SJSA1 (cell line): ENCODE measurements around the gene BLOC1S1. TPM values are rescaled to one million over a fixed set of nuclear protein-coding genes. Genes with fewer than 3 reads are reported as not detected.

Experiments
- DNase-seq, 2 experiments: peaks; one replicate each; pipeline ENCODE4 v3.0.0-alpha.2; 2015 to 2020; ENCODE audit warnings: low spot score in 2 of 2, low read depth in 1 of 2
- H3K27ac ChIP-seq: fragments of 250-450 bp; sonication (Bioruptor Pico); 2 replicates; pipeline ENCODE4 v1.5.1; 2020; ENCODE audit warnings: mild to moderate bottlenecking, moderate library complexity
- H3K27me3 ChIP-seq: fragments of 250-450 bp; sonication (Bioruptor Pico); replicated peaks from 2 replicates; pipeline ENCODE4 v1.5.1; 2020; ENCODE audit warnings: mild to moderate bottlenecking, moderate library complexity
- H3K36me3 ChIP-seq: fragments of 250-450 bp; sonication (Bioruptor Pico); 2 replicates; pipeline ENCODE4 v1.5.1; 2020; ENCODE audit warnings: mild to moderate bottlenecking
- H3K4me1 ChIP-seq: fragments of 250-450 bp; sonication (Bioruptor Pico); replicated peaks from 2 replicates; pipeline ENCODE4 v1.6.1; 2021; ENCODE audit warnings: mild to moderate bottlenecking
- H3K4me3 ChIP-seq: fragments of 250-450 bp; sonication (Bioruptor Pico); 2 replicates; pipeline ENCODE4 v1.5.1; 2020; ENCODE audit warnings: mild to moderate bottlenecking
- H3K9me3 ChIP-seq: fragments of 250-450 bp; sonication (Bioruptor Pico); replicated peaks from 2 replicates; pipeline ENCODE4 v1.5.1; 2020; ENCODE audit warnings: mild to moderate bottlenecking
- total RNA-seq: library from RNA; depleted of rRNA; stranded (reverse); fragments of >200 nt; shearing (Covaris generic); gene quantifications from 2 replicates; pipeline ENCODE4 v1.2.3, GENCODE V29; 2014

Gene BLOC1S1
- total RNA-seq, 1 experiment from 2014 or later: 91.9 TPM

DNA sequence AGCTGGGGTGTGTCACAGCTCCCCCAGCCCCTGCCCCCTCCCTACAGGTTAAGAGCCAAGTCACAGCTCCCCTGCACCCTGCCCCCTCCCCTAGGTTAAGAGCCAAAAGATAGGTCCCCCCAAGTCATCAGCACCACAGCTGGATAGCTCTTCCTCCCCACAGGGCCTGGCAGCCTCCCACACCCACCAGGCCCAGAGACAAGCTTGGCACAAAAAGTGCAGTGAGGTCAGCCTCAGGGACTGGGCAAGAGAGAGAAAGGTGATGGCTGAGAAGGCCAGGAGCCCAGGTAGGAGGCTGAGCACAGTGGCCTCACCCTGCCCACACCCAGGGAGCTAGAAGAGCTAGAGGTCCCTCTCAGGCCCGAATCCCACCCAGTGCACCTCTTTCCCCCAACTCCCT, 16.9 kb upstream of the BLOC1S1 start:
- no peak overlapping the region for H3K4me3 ChIP-seq
- peaks cover 8% of the 10 kb centered on the region; the same call in 1 of the 2 replicates for H3K27me3 ChIP-seq

DNA sequence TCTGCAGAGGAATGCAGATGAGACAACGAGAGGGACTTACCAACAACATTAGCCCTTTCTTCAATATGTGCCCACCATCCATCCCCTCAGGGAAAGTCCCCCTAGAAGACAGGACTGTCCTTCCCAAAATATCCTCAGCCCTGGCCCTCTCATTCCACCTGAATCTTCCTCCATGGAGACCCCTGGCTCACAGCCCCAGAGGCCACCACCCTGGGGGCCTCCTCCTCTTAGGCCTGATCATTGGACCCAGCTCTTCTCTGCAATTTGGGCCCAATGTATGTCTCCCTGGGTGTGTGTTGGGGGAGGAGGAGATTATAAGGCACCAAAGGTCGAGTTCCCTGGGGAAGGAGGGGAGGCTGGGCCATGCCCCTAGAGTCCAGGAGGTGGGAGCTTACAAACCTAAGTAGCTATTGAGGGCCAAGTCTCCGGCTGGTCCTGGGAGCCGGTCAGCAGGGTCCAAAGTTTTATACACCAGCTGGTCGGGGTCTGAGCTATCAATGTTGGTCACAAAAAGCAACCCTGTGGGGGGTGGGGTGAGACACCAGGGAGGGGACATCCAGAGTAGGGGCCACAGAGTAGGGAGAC, 16.3 kb upstream of the BLOC1S1 start:
- Histone ChIP-seq H3K4me1 (no peaks in the 10 kb centered on the region), H3K27me3 (peaks cover 8% of the 10 kb centered on the region; the same call in 1 of the 2 replicates), H3K4me3 (no peak overlapping the region), H3K36me3 (no peaks in the 10 kb centered on the region), H3K9me3 (no peaks in the 10 kb centered on the region), H3K27ac (no peak overlapping the region)
- no peak for DNase-seq

More for the DNA sequence above, 16.9 kb upstream of the BLOC1S1 start:
- Histone ChIP-seq H3K27ac (no peak overlapping the region), H3K9me3 (no peaks in the 10 kb centered on the region), H3K36me3 (no peaks in the 10 kb centered on the region), H3K4me1 (no peaks in the 10 kb centered on the region)
- no peak for DNase-seq

DNA sequence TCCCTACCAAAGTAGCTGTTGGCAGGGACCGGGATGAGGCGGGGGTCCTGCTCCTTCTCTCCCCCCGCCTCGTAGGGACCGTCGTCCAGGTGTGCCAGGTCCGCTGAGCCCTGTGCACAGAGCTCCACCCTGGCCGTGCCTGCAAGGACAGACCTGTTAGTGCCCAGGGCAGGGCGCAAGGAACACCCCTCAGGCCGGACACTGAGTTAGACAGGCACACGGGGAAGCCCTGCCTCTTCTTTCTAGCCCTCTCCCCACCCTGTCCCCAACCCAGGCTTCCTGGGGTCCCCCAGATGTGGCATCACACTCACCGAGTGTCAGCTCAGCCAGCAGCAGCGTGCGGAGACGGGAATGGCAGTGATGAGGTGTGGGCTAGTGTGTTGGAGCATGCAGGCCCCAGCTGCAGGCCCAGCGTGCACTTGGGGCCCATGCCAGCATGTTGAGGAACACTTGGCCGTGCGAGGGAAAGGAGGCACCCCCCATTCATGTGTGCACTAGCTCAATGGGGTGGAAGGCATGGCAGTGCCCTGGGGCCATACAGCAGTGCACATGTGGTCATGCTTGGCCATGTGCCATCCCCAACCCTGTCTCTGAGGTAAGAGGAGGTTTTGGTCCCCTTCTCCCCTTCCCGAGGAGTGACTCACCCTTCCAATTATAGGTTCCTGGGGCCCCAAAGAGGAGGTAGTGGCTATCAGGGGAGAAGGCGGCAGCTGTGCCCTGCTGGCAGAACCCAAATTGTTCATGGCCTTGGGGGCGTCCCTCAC, 15.4 kb upstream of the BLOC1S1 start:
- Histone ChIP-seq H3K4me3 (no peak overlapping the region), H3K27me3 (peaks cover 11% of the 10 kb centered on the region; the same call in 1 of the 2 replicates), H3K27ac (no peak overlapping the region), H3K36me3 (no peaks in the 10 kb centered on the region), H3K9me3 (no peaks in the 10 kb centered on the region), H3K4me1 (no peaks in the 10 kb centered on the region)
- no peak for DNase-seq

DNA sequence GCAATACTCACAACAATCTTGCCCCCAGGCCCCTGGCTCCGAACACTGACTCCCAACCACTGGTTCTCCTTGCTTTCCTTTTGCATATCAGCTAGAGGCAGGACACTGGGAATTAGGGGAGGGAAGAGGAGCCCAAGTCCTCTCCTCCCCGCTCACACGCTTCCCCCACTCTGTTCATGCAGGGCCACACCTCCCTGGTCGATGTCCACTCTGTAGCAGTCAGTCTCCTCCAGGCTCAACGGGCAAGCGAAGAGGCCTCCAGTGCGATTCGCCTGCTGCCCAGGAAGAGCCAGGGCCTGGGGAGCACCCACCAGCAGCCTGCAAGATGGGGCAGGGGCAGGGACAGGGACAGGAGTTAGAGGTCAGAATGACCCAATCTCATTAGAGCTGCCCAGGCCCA, 13.0 kb upstream of the BLOC1S1 start:
- DNase-seq: no peak
- H3K36me3 ChIP-seq: no peaks in the 10 kb centered on the region
- no peak overlapping the region for H3K4me3 ChIP-seq
- H3K9me3 ChIP-seq: no peaks in the 10 kb centered on the region
- H3K27me3 ChIP-seq: peaks cover 15% of the 10 kb centered on the region
- H3K27ac ChIP-seq: no peak overlapping the region
- no peaks in the 10 kb centered on the region; the same call in 1 of the 2 replicates for H3K4me1 ChIP-seq

DNA sequence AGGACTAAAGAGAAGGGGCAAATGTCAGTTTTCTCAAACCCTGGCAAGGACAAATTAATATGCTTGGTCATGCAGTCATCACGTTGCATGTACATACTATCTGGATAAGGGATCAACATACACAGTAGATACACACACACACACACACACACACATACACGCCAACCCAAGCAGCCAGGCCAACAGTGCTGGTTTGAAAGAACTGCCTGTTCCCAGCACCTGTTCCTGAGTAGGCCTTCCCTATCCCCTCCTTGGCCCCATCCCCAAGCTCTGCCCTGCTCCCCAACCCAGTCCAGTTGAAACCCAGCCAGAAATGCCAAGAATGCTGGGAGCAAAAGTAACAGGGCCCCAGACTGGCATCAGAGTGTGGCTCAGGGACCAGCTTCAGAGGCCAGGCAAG, 12.6 kb upstream of the BLOC1S1 start:
- Histone ChIP-seq H3K36me3 (no peaks in the 10 kb centered on the region), H3K27me3 (peaks cover 15% of the 10 kb centered on the region), H3K27ac (no peak overlapping the region), H3K4me1 (no peaks in the 10 kb centered on the region; the same call in 1 of the 2 replicates), H3K4me3 (no peak overlapping the region), H3K9me3 (no peaks in the 10 kb centered on the region)
- no peak for DNase-seq

DNA sequence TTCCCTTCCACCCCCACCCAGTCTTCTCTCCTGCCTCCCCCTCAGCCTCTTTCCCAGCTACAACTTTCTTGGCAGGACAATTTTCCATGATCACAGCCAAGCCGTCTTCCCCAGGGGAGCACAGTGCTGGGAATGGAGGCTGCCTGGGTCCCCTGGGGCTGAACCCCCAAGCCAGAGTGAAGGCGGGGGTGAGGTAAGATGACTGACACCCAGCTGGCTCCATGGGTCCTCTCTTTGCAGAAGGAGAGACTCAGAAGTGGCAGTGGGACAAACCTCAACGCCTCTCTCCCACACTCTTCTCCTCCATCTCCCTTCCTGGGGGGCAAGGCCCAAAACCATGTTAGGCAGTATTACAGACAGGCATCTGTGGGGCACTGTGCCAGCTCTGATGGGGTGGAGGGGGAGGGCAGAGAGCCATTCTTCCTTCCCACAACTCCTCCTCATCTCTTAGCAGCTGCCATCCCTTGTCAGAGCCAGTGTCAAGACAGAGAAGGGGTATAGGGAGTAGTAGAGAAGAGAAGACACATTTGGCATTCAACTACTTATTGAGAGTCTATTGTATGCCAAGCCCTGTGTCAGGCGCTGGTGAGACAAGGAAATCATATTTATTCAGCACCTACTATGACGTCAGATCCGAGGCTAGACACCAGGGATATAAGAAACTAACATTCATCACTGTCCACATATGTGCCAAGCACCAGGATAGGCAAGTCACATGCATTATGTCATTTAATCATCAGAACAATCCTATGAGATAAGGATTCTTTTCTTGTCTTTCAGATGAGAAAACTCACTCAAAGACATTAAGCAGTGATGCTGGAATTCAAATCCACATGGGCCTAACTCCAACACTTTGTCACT, 11.7 kb upstream of the BLOC1S1 start:
- DNase-seq: no peak
- Histone ChIP-seq H3K36me3 (no peaks in the 10 kb centered on the region), H3K4me3 (no peak overlapping the region), H3K27me3 (peaks cover 24% of the 10 kb centered on the region), H3K9me3 (no peaks in the 10 kb centered on the region), H3K4me1 (no peaks in the 10 kb centered on the region; the same call in 1 of the 2 replicates), H3K27ac (no peak overlapping the region)

DNA sequence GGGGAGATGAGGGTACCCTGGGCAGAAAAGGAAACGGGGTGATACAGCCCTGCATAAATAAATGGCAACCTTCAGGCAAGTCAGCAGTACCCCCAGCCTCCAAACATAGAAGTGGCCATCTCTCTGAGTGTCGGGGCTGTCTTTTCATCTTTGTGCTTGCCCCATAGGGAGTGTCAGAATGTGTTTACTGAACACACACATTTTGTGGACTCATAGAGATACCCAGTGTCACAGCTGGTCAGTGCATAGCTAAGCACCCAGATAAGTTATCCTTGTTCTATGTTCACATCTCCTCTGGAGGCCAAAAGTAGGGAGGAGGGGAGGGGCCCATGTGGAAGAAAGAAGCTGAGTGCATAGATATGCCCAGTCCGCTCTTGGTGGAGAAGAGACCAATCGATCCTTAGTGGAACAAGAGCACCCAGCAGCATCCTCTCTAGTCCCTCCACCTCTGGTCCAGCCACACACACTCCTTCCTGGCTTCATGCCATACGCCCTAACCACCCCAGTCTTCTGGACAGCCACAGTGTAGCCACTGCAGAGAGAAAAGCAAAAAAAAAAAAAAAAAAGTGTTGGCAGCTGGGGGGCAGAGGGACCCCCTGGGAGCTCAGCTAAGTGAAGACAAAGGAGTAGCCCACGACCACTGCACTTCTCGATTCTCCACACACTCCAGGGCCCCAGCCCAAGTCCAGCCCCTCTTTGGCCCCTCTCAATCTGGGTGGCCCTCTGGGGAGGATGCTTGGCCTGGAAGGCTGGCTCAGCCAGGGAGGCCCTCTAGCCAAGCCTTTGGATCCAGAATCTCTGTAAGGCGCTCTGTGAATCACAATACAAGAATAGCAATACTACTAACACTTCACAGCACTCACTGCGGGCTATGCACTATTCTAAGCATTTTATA, 10.8 kb upstream of the BLOC1S1 start:
- Histone ChIP-seq H3K9me3 (no peaks in the 10 kb centered on the region), H3K27me3 (peaks cover 27% of the 10 kb centered on the region), H3K36me3 (no peaks in the 10 kb centered on the region), H3K27ac (no peak overlapping the region), H3K4me3 (no peak overlapping the region), H3K4me1 (no peaks in the 10 kb centered on the region; the same call in 1 of the 2 replicates)
- DNase-seq: no peak

DNA sequence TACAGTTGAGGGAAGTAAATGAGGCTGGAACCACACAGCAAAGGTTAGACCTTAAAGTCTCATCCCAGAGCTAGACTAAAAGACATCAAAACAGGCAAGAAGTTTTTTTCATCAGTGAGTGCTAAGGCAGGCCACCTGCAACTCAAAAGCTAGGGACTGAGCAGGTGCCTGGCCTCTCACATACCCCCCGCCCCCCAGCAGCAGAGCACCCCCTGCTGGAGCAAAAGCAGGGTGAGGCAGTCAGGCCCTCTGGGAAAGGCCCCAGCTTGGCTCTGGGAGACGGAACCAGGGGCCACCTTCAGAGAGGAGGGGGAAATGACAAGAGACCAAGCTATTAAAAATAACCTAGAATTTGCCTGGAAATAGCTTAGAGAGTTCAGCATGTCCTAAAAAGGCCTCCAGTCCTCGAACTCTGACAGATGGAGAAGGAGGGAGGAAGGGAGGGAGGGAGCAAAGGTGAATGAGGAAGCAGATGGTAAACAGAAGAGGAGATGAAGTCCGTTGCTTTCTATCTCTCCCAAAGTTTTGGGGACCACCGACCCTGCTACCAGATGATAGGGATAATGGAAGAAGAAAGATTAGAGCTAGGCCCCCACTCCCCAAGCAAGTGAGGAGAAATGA, 10.0 kb upstream of the BLOC1S1 start:
- Histone ChIP-seq H3K4me1 (no peaks in the 10 kb centered on the region; the same call in 1 of the 2 replicates), H3K27me3 (peaks cover 27% of the 10 kb centered on the region), H3K9me3 (no peaks in the 10 kb centered on the region), H3K27ac (no peak overlapping the region), H3K36me3 (no peaks in the 10 kb centered on the region), H3K4me3 (no peak overlapping the region)
- DNase-seq: no peak

DNA sequence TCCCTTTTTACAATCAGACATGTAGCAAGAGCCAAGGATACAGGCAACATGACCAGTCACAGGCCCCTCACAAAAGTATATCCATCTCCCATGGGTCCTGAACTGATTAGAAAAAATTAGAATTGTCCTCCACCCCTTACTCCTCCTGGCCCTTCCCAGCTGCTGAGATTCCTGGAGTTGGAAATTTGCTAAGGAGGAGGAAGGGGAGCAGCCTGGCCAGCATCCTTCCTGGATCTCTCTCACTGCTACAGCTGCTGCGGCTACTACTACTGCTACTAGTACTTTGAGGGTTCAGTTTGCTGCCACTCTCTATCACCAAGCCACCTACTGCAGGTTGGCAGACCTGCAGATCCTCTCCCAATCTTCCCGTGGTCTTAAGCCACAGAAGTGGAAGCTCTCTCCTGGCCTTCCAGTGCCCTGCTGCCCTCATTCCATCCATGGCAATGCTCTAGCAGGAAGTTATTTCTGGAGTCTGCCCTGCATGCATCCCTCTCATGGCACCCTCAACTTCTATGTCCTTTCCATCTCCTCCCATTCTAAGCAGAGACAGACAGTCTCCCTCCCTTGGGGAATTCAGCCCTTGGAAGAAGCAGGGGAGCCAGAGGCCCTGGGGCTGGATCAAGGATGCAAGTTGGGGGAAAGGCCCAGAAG, 9.2 kb upstream of the BLOC1S1 start:
- H3K4me1 ChIP-seq: no peaks in the 10 kb centered on the region; the same call in 1 of the 2 replicates

DNA sequence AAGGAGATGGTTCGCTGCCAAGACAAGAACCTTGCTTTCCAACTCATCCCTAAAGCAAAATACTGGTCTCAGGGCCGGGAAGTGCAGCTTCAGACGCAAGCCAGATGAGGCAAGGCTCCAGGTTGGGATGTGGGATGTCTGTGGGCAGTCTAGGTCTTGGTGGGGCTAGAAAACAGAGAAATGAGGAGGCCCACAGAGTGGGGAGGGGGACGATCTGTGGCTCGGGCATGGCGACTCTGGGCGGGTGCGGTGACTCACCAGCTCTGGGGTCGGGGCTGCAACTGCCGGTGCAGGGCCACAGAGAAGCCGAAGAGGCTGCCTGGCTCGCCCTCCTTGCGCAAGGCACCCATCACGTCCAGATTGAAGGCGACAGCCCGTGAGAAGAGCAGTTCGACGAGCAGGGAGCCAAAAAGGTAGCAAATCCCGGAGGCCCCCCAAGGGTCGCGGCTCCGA, 8.6 kb upstream of the BLOC1S1 start:
- Histone ChIP-seq H3K9me3 (no peaks in the 10 kb centered on the region), H3K36me3 (no peaks in the 10 kb centered on the region), H3K4me3 (no peak overlapping the region), H3K4me1 (no peaks in the 10 kb centered on the region; the same call in 1 of the 2 replicates), H3K27ac (no peak overlapping the region), H3K27me3 (peaks cover 33% of the 10 kb centered on the region)
- DNase-seq: no peak

More for the DNA sequence above, 9.2 kb upstream of the BLOC1S1 start:
- Histone ChIP-seq H3K4me3 (no peak overlapping the region), H3K36me3 (no peaks in the 10 kb centered on the region), H3K9me3 (no peaks in the 10 kb centered on the region), H3K27me3 (peaks cover 31% of the 10 kb centered on the region), H3K27ac (no peak overlapping the region)
- no peak for DNase-seq

DNA sequence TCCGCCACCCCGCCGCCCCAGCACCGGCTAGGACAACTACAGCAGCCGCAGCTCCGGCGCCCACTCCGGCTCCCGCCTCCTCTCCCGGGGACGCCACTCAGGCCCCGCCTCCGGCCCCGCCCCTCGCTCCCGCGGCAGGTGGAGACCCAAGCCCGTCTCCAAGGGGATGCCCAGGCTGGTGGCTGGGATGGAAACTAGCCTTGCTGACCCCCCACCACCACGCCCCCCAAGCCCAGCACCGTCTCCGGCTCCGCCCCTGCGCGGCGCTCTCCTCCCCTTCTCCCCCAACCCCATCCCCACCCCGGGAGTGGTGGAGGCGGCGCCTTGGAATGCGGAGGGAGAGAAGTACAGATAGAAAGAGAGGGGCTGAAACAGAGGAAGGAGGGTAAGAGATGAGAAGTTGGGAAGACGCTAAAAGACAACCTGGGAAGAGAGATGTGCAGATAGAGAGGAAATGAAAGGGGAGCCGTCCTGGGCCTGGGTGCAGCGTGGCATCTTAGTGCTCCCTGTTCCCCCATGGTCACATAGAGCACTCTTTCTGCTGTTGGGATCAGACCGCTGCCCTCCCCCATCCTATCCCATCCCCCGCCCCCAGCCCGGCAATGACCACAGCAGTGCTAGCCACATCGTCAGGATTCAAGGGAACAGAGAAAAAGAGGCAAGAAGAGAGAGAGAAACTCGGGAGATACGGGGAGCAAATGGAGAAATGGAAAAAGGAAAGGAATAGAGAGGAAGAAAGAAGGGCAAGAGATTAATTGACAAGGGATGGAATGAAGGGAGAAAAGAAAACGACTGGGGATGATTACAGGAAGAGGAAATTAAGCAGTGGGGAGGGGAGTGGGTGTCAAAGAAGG, 7.8 kb upstream of the BLOC1S1 start, which contains the start of gene ITGA7:
Gene ITGA7, minus strand, starts transcription at position 64 of the 854 bp plus-strand sequence. CDS start 222 bp downstream, outside the sequence.
- H3K9me3 ChIP-seq: no peaks in the 10 kb centered on the region
- no peak within 1 kb of the TSS for H3K27ac ChIP-seq
- H3K36me3 ChIP-seq: no peaks in the 10 kb centered on the region
- H3K4me1 ChIP-seq: no peaks in the 10 kb centered on the region; the same call in 1 of the 2 replicates
- H3K27me3 ChIP-seq: peaks cover 33% of the 10 kb centered on the region
- DNase-seq: no peak
- no peak within 1 kb of the TSS; the same call in 1 of the 2 replicates for H3K4me3 ChIP-seq
